ENCODE results near the gene ACOXL. TPM values are rescaled to one million over a fixed set of nuclear protein-coding genes. Genes with fewer than 3 reads are reported as not detected.

The ACOXL gene
- total RNA-seq, 6 experiments from 2014 or later: not detected

DNA sequence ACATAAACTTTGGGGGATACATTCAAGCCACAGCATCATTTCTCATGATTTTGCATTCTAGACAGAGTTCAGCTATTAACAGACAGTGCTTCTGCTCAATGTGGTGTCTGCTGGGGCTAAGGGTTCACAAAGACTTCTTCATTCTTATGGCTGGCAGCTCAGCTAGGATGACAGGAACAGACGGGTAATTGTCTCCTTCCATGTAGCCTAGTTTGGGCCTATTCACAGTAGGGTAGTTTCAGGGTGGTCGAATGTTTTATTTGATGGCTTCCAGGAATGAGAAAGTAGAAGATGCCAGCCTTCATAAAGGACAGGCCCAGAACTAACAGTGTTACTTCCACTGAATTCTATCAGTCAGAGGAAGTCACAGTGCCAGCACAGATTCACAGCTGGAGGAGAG, 362.3 kb downstream of the ACOXL start:
- Histone ChIP-seq H3K4me3 (no peak overlapping the region), H3K36me3 (no peaks in the 10 kb centered on the region), H3K4me1 (no peaks in the 10 kb centered on the region), H3K27ac (no peak overlapping the region), H3K9me3 (no peaks in the 10 kb centered on the region), H3K27me3 (no peaks in the 10 kb centered on the region)
- WGBS (ENCODE audit: insufficient coverage, low coverage, low lambda C conversion rate, missing lambda C conversion rate): 80% methylated on average over 2 of the region's 2 CpGs
- no peak for TF ChIP-seq POLR2A (IDR thresholded peaks at IDR 0.05)
- TF ChIP-seq, protein P1, sequence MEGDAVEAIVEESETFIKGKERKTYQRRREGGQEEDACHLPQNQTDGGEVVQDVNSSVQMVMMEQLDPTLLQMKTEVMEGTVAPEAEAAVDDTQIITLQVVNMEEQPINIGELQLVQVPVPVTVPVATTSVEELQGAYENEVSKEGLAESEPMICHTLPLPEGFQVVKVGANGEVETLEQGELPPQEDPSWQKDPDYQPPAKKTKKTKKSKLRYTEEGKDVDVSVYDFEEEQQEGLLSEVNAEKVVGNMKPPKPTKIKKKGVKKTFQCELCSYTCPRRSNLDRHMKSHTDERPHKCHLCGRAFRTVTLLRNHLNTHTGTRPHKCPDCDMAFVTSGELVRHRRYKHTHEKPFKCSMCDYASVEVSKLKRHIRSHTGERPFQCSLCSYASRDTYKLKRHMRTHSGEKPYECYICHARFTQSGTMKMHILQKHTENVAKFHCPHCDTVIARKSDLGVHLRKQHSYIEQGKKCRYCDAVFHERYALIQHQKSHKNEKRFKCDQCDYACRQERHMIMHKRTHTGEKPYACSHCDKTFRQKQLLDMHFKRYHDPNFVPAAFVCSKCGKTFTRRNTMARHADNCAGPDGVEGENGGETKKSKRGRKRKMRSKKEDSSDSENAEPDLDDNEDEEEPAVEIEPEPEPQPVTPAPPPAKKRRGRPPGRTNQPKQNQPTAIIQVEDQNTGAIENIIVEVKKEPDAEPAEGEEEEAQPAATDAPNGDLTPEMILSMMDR (IDR thresholded peaks at IDR 0.05): no peak
- ATAC-seq: no peak
- DNase-seq: no peak
- intact Hi-C loops (cut with DNase I): no loop called here

DNA sequence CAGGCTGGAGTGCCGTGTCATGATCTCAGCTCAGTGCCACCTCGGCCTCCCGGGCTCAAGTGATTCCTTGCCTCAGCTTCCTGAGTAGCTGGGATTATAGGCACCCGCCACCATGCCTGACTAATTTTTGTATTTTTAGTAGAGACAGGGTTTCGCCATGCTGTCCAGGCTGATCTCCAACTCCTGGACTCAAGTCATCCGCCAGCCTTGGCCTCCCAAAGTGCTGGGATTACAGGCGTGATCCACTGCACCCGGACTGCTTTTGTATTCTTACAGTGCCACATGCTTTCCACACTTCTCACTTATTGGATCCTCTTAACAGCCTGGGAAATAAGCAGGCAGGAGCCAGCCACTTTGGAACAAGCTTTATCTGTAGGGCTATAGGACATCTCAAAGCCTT, 363.1 kb downstream of the ACOXL start:
- no peaks in the 10 kb centered on the region for H3K27me3 ChIP-seq
- intact Hi-C loops (cut with DNase I): no loop called here
- WGBS (ENCODE audit: insufficient coverage, low coverage, low lambda C conversion rate, missing lambda C conversion rate): 81% methylated on average over 8 of the region's 8 CpGs
- no peak overlapping the region for H3K4me3 ChIP-seq
- H3K36me3 ChIP-seq: no peaks in the 10 kb centered on the region
- TF ChIP-seq POLR2A (IDR thresholded peaks at IDR 0.05): no peak
- TF ChIP-seq, protein P1 (IDR thresholded peaks at IDR 0.05): no peak
- ATAC-seq (no peak), DNase-seq (no peak)
- no peaks in the 10 kb centered on the region for H3K4me1 ChIP-seq
- no peak overlapping the region for H3K27ac ChIP-seq
- no peaks in the 10 kb centered on the region for H3K9me3 ChIP-seq

DNA sequence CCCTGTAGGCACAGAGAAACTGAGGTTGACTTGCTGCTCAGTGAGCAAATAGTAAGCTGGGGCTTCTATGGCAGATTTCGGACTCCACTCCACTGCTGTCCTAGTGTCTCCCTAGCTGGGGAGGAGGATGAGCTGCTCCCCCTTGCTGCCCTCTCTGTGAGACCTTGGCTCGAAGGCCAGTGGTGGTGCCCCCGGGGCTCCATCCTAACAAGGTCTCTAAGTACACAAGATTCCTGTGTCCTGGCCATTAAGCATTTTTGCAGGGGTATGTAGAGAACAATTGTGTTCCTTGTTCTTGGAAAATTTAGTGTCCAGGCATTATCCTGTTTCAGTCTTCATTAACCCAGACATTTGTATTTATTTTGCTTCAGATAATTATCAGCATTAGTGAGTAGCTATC, 367.0 kb downstream of the ACOXL start:
- ATAC-seq: no peak
- intact Hi-C loops (cut with DNase I): no loop called here
- 83% methylated on average over 1 of the region's 3 CpGs for WGBS (ENCODE audit: insufficient coverage, low coverage, low lambda C conversion rate, missing lambda C conversion rate)
- no peak for TF ChIP-seq POLR2A (IDR thresholded peaks at IDR 0.05)
- TF ChIP-seq, protein P1 (IDR thresholded peaks at IDR 0.05): no peak
- DNase-seq: no peak
- no peaks in the 10 kb centered on the region for H3K4me1 ChIP-seq
- no peak overlapping the region for H3K4me3 ChIP-seq
- H3K27me3 ChIP-seq: no peaks in the 10 kb centered on the region
- no peak overlapping the region for H3K27ac ChIP-seq
- H3K36me3 ChIP-seq: no peaks in the 10 kb centered on the region
- H3K9me3 ChIP-seq: no peaks in the 10 kb centered on the region

DNA sequence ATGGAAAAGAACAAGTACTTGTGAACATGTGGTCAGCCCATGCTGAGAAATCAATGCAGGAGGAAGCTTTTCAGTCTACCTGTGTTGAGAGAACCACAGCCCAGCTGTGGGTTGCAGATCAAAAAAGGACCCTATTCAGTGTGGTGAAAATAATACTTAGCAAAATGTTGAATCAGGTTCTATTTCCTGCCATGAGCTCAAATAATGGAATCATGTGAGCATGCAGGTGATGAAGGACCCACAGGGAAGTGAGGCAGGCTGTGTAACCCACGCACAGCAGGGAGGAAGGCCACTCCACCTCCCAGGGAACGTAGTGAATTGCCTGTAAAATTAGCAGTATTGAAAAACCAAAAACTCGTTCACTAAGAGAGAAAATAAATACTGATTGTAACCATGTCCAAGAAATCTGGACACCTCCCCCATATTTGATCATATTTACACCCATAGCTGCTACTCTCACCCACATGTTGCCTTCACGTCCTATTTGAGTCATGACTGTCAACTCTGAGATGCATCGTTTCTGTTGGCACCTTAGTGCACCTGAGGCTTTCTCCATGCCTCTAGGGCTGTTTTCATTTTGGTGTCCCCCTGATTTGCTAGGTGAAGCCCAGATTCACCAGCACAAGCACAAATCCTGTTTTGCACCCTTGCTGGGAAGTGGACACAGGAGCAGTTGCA, 367.9 kb downstream of the ACOXL start:
- 80% methylated on average over 5 of the region's 5 CpGs for WGBS (ENCODE audit: insufficient coverage, low coverage, low lambda C conversion rate, missing lambda C conversion rate)
- H3K4me3 ChIP-seq: no peak overlapping the region
- H3K27ac ChIP-seq: no peak overlapping the region
- H3K27me3 ChIP-seq: no peaks in the 10 kb centered on the region
- DNase-seq (no peak), ATAC-seq (no peak)
- TF ChIP-seq, protein P1 (IDR thresholded peaks at IDR 0.05): no peak
- TF ChIP-seq POLR2A (IDR thresholded peaks at IDR 0.05): no peak
- H3K36me3 ChIP-seq: no peaks in the 10 kb centered on the region
- H3K9me3 ChIP-seq: no peaks in the 10 kb centered on the region
- H3K4me1 ChIP-seq: no peaks in the 10 kb centered on the region
- intact Hi-C loops (cut with DNase I): no loop called here

All from right lobe of liver (tissue), 6 donors.